Measurements from ENCODE around the gene RHBG.

- TF ChIP-seq CREB5 (CRISPR knock-in tag; IDR thresholded peaks at IDR 0.05; ENCODE audit: low read depth) (no peak), PATZ1 (CRISPR knock-in tag; IDR thresholded peaks at IDR 0.05; ENCODE audit: borderline replicate concordance) (no peak), ZNF565 (CRISPR knock-in tag; conservative IDR thresholded peaks at IDR 0.05; ENCODE audit: low read depth) (no peak), CSDC2 (CRISPR knock-in tag; IDR thresholded peaks at IDR 0.05) (no peak), PPARA (CRISPR knock-in tag; IDR thresholded peaks at IDR 0.05; ENCODE audit: borderline replicate concordance) (no peak)
These were observed 18.2 kb downstream of the RHBG start for GRCh38 chr1:156386949-156387869.

Measured in SK-N-SH treated with all-trans-retinoic acid at 6 μM for 48 hours (cell line).